Fibroblast of the conjunctiva (primary cell): Measurements from ENCODE around the gene RAB3IP.
"Not testable (repeated sequence)": the region's sequence is repeated elsewhere in the genome, so short reads cannot be mapped to it uniquely, and the experiment has no call there.

Source experiments
- DNase-seq: peaks from one replicate; pipeline ENCODE4 v3.0.0-alpha.2; 2010; ENCODE audit warnings: low read depth

The RAB3IP gene

DNA sequence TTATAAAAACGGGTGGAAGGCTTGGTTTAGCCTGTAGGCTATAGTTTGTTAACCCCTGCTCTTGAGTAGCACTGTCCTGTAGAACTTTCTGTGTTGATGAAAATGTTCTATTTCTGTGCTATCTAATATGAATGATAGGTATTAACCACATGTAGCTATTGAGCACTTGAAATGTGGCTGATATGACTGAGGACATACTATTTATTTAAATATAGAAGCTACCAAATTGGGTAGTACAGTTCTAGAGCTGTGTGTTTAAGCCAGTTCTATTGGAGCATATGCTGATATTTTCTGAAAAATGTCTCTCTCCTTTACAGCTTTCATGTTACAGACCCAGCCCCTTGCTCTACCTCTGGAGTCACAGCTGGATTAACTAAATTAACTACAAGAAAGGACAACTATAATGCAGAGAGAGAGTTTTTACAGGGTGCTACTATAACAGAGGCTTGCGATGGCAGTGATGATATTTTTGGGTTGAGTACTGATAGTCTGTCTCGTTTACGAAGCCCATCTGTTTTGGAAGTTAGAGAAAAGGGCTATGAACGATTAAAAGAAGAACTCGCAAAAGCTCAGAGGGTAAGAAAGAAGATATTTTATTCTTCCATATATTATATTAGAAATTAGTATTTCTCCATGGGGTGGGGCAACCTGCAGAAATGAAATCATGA is 17.6 kb downstream of the RAB3IP start:
- DNase-seq, result no peak

- DNase-seq, result no peak
Measured at GRCh38 chr12:69758105-69758504, 19.4 kb downstream of the RAB3IP start.

- not testable (repeated sequence) for DNase-seq
Measured at GRCh38 chr12:69759581-69759980, 20.9 kb downstream of the RAB3IP start.

DNA sequence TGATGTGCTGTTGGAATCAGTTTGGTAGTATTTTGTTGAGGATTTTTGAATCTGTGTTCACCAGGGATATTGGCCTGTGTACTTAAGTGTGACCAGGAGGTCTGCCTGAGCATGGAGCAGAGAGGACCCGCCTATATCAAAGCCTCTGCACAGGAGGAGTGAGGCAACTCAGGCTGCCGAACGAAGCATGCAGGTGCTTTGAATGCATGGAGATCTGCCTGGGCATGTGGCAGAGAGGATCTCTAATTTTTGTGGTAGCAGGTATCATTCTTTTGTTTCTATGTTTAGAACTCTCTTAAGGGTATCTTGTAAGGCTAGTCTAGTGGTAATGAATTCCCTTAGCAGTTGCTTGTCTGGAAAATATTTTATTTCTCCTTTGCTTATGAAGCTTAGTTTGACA is 26.9 kb downstream of the RAB3IP start:
- DNase-seq, result no peak

DNA sequence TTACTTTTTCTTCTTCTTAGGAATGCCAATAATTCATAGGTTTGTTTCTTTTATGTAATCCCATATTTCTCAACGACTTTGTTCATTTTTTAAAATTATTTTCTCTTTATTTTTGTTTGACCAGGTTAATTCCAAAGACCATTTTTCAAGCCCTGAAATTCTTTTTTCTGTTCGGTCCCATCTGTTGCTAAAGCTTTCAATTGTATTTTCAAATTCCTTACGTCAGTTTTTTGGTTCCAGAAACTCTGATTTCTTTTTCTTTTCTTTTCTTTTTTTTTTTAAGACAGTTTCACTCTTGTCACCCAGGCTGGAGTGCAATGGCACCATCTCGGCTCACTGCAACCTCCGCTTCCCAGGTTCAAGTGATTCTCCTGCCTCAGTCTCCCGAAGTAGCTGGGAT is 27.6 kb downstream of the RAB3IP start:
- no peak for DNase-seq

DNA sequence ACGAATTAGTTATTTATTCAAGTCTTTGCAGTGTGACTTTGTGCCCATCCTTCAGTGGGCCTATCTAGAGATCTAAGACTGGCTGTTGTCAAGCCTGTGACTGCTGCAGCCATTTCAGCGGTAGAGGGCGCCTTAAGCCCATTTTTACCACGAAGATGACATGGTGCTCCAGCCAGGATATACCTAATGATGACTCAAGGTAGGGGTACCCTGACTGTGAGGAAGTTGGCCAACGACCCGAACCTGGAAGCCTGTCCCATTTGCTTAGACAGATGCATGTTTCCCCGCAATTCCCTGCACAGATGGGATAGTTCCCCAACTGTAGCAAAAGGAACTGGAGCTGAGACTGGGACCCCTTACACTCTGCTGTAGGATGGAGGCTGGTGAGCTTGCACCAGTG is 41.3 kb downstream of the RAB3IP start:
- peak; percentile 2 for DNase-seq

DNA sequence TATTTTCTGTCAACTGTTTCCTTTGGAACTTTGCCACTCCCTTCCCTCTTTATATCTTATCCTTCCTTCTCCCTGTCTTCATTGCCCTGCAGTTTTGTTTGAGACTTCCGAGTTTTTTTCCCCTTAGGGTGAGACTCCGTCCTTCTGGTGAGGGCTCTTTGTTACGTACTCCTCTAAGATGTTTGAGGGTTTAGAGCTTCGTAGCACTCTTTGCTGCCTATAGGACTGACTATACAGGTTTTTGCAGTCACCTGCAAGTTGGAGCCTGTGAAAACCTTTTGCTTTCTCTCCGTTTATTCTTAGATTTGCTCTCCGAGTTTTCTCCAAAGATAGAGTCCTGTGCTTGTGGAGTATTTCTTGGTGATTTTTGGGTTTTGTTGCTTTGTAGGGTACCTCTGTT is 44.7 kb downstream of the RAB3IP start:
- no peak for DNase-seq

DNA sequence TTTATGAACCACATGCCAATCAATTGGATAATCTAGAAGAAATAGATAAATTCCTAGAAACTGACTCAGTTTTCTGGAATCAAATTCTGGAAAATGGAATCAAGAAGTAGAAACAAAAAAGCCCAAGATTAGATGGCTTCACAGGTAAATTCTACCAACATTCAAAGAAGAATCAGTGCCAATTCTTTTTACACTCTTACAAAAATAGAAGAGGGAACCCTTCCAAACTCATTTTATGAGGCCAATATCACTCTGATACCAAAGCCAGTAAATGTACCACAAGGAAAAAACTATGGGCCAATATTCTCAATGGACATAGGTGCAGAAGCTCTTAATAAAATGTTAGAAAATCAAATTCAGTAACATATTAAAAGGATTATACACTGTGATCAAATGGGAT is 50.7 kb downstream of the RAB3IP start:
- no peak for DNase-seq

- no peak for DNase-seq
Measured at GRCh38 chr12:69792533-69792932, 53.9 kb downstream of the RAB3IP start.

DNA sequence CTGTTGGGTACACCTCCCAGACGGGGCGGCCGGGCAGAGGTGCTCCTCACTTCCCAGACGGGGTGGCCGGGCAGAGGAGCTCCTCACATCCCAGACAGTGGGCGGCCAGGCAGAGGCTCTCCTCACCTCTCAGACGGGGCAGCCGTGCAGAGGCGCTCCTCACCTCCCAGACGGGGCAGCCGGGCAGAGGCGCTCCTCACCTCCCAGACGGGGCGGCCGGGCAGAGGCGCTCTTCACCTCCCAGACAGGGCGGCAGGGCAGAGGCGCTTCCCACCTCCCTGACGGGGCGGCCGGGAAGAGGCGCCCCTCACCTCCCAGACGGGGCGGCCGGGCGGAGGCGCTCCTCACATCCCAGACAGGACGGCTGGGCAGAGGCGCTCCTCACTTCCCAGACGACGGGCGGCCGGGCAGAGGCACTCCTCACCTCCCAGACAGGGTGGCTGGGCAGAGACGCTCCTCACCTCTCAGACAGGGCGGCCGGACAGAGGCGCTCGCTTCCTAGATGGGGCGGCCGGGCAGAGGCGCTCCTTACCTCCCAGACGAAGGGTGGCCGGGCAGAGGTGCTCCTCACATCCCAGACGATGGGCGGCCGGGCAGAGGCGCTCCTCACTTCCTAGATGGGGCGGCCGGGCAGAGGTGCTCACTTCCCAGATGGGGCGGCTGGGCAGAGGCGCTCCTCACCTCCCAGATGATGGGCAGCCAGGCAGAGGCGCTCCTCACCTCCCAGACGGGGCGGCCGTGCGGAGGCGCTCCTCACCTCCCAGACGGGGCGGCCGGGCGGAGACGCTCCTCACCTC is 68.6 kb downstream of the RAB3IP start:
- not testable (repeated sequence) for DNase-seq

- no peak for DNase-seq
Measured at GRCh38 chr12:69810870-69811498, 72.3 kb downstream of the RAB3IP start.

- DNase-seq, result no peak
Measured at GRCh38 chr12:69816082-69816481, 77.4 kb downstream of the RAB3IP start.

DNA sequence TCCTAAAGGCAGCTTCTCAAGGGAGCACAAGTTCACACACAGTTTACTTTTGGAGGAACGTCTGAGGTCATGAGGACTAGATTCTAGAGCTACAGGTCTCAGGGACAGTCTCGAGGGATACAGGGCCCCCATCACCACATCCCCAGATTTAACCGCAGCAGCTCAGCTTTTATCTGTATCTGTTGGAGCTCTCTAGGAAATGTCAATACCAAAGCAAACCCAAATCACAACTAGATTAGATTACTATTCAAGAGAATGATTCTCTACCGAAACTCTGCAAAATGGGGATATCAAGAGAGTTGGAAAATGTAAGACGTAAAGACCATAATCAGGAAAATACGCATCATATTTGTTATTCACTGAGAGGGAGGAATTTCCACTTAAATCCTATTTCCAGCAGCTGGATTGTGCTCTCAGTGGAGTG is 82.4 kb downstream of the RAB3IP start:
- DNase-seq, result no peak

DNA sequence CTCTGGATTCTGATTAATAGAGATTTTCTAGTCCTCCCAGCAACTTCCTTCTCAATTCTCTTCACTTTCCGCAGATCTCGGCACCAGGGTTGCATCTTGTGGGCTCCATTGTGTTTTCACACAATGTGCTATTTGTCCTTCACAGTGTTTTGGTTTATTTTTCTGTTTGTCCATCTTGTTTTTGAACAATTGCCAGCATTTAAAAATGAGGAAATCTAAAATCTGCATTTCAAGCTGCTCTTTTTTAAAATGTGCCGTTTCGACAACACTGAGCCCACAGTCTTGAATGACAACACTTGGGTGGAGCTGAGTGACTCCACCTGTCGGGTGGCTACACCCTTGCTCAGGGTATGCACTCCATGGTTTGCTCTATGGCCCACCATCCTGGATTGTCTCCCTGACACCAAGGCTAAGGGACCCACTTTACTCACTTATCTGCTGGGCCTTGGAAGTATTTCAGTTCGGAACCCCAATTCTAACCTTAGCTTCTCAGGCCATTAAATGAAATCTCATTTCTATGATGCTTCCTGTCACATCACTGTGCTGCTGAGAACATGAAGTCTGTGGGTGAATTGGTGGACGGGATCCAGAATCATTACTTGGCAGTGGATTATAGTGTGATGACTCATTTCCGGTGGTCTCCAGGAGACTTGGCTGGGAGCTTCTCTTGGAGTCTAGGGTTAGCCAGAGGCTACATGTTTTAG is 82.9 kb downstream of the RAB3IP start:
- DNase-seq, result peak; percentile 39

GRCh38 chr12:69822201-69822860 is 83.7 kb downstream of the RAB3IP start:
- DNase-seq, result no peak

DNA sequence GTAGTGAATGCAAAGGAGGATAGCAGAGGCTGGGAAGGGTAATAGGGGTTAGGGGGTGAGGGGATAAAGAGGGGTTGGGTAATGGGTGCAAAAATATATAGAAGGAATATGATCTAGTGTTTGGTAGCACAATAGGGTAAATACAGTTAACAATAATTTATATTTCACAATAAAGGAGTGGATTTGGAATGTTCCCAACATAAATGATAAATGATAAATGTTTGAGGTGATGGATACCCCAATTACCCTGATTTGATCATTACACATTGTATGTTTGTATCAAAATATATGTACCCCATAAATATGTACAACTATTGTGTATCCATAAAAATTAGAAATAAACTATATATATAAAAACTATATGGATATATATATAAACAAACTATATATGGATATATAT is 85.4 kb downstream of the RAB3IP start:
- DNase-seq, result no peak

DNA sequence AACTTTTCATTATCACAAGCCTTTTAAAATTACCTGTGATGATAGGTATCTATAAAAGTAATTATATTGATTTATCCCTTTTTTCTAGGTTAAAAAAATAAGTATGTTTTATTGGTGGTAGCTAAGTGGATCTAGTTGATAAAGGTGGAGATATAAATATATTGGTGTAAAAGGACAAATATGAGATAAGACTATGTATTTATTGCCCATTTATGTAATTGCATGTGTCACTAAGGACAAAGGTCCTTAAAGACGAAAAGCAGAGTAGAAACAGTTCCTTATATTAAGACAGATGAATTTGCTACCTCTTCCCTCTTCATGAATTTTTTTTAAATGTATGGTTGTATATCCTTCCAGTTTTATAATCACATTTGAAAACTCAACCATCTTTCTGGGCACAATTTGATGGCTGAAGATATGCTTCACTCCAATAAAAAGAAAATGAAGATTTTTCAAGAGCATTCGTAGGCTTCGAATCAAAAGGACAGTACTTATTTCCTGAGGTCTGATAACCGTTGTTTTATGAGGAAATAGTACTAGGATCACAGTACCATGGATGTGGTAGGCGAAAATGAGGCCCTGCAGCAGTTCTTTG is 86.4 kb downstream of the RAB3IP start, which contains the start of gene MYRFL:
Gene MYRFL, plus strand, starts transcription at position 262 of the 595 bp plus-strand sequence. Its CDS starts 291 bp downstream, at position 553.
- no peak for DNase-seq

- DNase-seq, result no peak
Measured at GRCh38 chr12:69828897-69829296, 90.2 kb downstream of the RAB3IP start.

DNA sequence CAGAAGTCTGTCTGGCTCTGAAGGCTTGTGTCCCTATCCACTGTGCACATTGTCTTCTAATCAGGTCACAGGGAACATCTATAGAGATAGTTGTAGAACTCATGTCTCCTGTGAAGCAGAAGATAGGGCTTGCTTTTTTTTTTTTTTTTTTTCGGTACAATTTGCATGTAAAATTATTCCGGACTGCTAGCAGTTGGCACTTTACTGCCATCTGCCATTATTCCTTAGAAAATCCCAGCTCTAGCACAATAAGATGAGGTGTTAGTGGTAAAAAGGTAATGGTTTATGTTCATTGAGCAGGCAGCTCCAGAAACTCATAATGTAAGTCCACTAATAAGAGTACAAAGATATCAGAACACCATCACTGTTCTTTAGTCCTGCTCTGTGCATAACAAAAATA is 95.0 kb downstream of the RAB3IP start:
- DNase-seq, result no peak

- DNase-seq, result no peak
Measured at GRCh38 chr12:69834147-69834546, 95.5 kb downstream of the RAB3IP start.

- DNase-seq, result no peak
Measured at GRCh38 chr12:69834576-69834975, 95.9 kb downstream of the RAB3IP start.
